Transverse colon (tissue), 3 donors: Measurements from ENCODE around the gene B3GNT7.

Source experiments
- EP300 ChIP-seq: sonication (generic); formaldehyde crosslinking; IDR thresholded peaks from one replicate; pipeline ENCODE4 v1.6.1; 2017; ENCODE audit warnings: antibody characterized with exemption, low read depth
- TF ChIP-seq, protein P1 (sequence below), 5 experiments: fragments of 200-600 bp in 3 of 5; fragments of 450-650 bp in 2 of 5; sonication (generic) in 3 of 5; IDR thresholded peaks; 1 replicate in 2 of 5; 2 replicates in 3 of 5; pipeline ENCODE4 v1.5.1; 2016 to 2017; ENCODE audit warnings: antibody characterized with exemption in 5 of 5, inconsistent platforms in 3 of 5, mild to moderate bottlenecking in 2 of 5, moderate library complexity in 1 of 5

DNA sequence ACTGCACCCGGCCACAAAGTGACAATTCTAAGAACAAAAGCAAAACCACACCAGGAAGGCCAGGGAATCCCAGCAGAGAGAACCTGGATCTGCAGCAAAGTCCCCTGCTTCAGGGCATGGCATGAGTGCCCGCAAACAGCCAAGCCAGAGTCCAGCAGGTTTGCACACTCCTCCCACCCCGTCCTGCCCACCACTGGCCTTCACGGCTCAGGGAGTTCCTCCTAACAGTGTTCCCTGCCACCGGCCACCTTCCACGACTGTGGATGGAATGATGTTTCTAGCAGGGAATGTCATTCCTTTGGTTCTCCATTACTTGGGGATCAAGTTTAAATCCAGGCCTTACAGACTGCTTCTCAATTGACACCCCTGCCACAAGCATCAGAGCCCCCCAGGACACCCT is 42.0 kb upstream of the B3GNT7 start:
- TF ChIP-seq, protein P1, sequence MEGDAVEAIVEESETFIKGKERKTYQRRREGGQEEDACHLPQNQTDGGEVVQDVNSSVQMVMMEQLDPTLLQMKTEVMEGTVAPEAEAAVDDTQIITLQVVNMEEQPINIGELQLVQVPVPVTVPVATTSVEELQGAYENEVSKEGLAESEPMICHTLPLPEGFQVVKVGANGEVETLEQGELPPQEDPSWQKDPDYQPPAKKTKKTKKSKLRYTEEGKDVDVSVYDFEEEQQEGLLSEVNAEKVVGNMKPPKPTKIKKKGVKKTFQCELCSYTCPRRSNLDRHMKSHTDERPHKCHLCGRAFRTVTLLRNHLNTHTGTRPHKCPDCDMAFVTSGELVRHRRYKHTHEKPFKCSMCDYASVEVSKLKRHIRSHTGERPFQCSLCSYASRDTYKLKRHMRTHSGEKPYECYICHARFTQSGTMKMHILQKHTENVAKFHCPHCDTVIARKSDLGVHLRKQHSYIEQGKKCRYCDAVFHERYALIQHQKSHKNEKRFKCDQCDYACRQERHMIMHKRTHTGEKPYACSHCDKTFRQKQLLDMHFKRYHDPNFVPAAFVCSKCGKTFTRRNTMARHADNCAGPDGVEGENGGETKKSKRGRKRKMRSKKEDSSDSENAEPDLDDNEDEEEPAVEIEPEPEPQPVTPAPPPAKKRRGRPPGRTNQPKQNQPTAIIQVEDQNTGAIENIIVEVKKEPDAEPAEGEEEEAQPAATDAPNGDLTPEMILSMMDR (IDR thresholded peaks at IDR 0.05), result no peak
- no peak for TF ChIP-seq EP300
